NOMO-1 (cell line): ENCODE data around the gene CFAP97.
"Not testable (repeated sequence)": the region's sequence is repeated elsewhere in the genome, so short reads cannot be mapped to it uniquely, and the experiment has no call there.

Experiments
- DNase-seq, 2 experiments: peaks; one replicate each; lab custom pipeline; 2025; ENCODE audit not compliant: unreplicated experiment in 2 of 2; lab: John Stamatoyannopoulos, UW

CFAP97 gene

GRCh38 chr4:185203486-185204237 lies at the start of gene CFAP97:
TSS of gene CFAP97 (minus strand) at chr4:185204000. CDS start at chr4:185191196, 12,804 bp downstream.
- DNase-seq: peak; percentile 77 to 86

DNA sequence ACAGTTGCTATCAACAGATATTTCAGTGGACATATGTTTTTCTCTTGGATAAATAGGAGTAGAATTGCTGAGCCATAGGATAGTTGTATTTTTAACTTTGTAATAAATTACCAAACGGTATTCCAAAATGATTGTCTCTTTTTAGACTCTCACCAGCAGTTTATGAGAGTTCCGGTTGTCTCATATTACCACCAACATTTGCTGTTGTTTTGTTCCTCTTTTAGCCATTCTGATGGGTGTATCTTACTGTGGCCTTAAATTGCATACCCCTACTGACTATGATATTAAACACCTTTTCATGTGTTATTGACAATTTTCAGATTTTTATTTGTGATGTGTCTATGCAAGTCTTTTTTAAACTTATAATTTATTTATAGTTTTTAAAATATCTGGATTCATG lies 45.3 kb upstream of the CFAP97 start:
- DNase-seq: peak in 1 of 2 experiments; percentile 8

DNA sequence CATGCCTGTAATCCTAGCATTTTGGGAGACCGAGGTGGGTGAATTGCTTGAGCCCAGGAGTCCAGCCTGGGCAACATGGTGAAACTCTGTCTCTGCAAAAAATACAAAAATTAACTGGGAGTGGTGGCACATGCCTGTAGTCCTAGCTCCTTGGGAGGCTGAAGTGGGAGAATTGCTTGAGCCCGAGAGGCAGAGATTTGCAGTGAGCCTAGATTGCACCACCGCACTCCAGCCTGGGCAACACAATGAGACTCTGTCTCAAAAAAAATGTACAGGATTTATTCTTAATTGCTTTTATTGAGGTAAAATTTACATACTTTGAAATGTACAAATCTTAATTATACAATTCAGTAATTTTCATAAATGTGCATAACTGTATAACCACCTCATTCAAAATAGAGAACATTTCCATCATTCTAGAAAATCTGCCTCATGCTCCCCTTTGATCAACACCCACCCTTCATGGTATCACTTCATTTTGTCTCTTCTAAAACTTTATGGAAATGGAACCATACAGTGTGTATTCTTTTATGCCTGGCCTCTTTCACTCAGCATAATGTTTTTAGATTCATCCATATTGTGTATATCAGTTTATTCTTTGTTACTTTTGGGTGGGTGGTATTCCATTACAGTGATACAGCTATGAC lies 44.7 kb upstream of the CFAP97 start:
- no peak for DNase-seq

- no peak for DNase-seq
Measured at GRCh38 chr4:185247151-185247550, 43.4 kb upstream of the CFAP97 start.

GRCh38 chr4:185246453-185246852 lies 42.7 kb upstream of the CFAP97 start:
- DNase-seq: no peak

DNA sequence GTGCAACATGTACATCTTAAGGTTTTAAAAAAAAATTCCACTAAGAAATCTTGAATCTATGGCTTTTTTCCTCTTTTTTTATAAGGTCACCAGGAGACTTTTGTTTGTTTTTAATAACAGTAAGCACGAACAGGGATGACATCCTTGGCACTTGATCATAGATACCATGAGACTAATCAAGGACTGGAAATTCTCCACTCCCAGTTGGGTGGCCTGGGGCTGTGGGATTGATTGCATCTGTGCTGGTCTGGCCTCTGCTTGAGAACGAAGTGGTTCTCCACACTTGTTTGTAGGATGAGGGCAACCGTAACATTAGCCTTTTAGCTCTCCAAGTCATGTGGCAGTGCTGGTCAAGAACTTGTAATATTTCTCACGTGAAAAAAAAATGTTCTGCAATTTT lies 41.0 kb upstream of the CFAP97 start:
- no peak for DNase-seq

DNA sequence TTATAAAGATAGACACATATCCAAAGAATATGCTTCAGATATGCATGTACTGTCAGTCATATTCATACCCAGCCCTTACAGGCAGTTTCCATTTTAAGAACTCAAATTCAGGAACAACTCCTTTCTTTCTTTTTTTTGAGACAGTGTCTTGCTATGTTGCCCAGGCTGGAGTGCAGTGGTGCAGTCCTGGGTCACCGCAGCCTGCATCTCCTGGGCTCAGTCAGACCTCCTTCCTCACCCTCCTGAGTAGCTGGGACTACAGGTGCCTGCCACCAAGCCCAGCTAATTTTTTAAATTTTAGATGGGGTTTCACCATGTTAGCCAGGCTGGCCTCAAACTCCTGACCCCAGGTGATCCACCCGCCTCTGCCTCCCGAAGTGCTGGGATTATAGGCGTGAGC lies 40.1 kb upstream of the CFAP97 start:
- no peak for DNase-seq

DNA sequence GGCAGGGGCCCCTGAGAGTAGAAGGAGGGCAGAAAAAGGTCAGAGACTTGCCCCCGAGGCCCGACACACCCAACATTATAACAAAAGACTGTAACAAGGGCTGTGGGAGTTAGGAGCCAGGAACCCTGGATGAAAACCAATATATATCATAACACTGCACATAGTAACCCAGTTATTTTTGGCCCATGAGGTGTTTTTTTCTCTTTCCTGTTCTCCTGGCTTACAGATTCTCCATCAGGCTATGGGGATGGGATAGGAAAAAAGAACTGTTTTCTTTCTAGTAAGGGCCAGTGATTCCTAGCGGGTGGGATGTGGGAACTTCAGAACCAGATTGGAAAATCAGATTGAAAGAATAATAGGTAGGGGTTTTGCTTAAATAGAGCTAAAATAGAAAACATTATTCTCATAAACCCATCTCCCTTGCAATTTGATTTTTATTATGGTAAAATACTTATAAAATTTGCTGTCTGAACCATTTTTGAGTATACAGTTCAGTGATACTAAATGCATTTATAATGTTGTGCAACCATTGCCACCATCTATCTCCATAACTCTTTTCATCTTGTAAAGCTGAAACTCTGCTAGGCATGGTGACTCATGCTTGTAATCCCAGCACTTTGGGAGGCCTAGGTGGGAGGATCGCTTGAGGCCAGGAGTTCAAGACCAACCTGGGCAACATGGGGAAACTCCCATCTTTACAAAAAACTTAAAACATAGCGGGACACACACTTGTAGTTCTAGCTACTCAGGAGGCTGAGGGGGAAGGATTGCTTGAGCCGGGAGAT lies 39.1 kb upstream of the CFAP97 start:
- no peak for DNase-seq

DNA sequence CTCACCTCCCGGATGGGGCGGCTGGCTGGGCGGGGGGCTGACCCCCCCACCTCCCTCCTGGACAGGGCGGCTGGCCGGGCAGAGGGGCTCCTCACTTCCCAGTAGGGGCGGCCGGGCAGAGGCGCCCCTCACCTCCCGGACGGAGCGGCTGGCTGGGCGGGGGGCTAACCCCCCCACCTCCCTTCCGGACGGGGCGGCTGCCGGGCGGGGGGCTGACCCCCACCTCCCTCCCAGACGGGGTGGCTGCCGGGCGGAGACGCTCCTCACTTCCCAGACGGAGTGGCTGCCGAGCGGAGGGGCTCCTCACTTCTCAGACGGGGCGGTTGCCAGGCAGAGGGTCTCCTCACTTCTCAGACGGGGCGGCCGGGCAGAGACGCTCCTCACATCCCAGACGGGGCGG lies 36.7 kb upstream of the CFAP97 start:
- DNase-seq: not testable (repeated sequence)

DNA sequence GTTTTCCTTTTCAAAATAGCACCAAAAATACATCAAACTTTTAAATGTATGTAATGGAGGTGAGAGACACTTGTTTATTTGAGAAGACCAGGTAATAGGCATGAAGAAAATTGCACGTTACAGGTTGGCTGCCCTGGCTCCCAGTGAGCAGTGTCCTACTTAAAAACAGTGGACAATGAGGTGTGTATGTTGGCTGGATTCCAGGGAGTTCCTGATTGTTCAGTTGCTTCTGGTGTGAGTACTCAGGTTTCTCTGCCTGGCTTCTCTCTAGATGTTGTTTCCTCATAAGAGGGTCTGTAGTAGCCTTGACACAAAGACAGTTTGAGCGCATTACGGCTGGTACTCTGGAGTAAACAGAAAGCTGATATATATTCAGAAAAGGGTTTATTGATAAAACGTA lies 35.0 kb upstream of the CFAP97 start:
- DNase-seq: no peak

- no peak for DNase-seq
Measured at GRCh38 chr4:185238215-185238681, 34.4 kb upstream of the CFAP97 start.

DNA sequence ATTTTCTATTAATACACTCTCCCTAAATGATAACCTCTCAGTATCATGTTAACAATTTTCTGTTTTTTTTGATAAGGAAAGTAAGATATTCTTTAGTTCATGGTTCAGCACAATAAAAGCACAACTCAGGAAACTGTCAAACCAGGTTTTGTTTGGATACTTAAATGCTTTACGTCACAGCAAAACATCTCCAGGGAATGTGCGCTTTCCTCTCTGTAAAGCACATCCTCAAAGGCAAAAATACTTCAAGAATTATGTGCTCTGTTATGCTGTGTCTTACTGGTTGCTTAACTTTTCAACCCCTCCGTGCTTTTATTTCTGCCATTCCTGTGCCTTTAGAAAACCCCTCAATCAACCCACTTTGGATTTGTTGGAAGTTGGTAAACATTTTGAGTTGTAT lies 33.4 kb upstream of the CFAP97 start:
- DNase-seq: no peak

DNA sequence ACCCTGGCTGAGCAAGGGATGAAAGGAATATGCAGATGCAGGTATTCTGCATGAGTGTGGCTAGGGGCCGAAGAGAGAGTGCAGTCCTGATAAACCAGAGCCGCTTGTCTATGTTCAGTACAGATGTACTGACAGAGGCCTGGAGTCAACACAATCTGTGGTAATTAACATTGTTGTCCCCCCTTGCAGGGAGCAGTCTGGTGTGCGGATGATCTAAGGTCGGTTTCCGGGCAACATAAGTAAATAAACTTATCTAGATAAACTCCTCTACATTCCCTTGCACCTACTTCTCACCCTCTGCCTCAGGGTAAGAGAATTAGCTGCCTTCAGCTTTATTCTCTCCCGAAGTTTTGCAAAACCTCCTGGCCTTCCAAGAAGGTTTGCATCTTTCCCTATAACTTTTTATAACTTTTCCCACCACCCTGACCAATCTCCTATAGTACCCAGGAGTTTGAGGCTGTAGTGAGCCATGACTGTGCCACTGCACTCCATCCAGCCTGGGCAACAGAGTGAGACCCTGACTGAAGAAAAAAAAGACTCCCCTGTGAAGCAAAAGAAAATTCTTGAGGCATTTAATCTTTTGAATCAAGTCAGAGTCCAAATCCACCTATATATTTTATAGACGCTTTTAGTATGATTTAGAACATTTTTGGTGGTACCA lies 32.2 kb upstream of the CFAP97 start:
- DNase-seq: no peak

- no peak for DNase-seq
Measured at GRCh38 chr4:185235119-185235842, 31.5 kb upstream of the CFAP97 start.

GRCh38 chr4:185232370-185232769 lies 28.6 kb upstream of the CFAP97 start:
- DNase-seq: no peak

DNA sequence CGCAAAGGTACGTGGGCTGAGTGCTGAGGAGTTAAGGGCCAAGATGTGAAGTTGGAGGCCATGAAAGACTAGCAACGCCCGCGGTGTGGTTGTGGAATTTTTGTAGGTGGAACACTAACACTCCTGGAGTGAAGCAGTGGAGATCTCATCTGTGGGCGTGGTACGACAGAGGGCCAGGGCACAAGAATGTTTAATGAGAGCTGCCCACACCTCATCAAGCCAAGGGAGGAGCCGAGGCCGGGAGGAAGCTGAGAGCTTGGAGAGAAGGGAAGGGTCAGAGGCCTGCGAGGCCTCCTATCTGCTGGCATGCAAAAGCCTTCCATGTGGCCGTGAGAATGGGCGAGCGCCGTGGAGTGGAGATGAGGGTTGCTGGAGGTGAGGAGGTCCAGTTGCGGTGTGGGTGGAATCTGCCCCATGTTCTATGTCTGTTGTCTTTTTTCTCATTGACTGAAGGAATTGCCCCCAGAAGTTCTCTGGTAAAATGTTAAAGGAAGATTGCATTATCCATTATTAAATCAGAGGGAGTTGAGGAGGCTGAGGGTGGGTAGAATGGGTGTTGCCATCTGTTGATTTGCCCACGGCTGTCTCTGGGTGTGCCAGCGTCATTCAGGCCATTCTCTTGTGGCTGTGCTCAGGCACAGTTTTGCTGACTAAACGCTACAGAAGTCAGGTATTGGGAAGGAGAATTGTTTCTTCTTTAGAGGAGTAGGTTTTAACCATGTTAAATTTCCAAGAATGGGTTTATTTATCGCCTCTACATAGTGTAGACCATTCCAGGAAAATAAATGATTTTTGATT lies 25.4 kb upstream of the CFAP97 start:
- no peak for DNase-seq

GRCh38 chr4:185227713-185228278 lies 24.0 kb upstream of the CFAP97 start:
- DNase-seq: no peak

DNA sequence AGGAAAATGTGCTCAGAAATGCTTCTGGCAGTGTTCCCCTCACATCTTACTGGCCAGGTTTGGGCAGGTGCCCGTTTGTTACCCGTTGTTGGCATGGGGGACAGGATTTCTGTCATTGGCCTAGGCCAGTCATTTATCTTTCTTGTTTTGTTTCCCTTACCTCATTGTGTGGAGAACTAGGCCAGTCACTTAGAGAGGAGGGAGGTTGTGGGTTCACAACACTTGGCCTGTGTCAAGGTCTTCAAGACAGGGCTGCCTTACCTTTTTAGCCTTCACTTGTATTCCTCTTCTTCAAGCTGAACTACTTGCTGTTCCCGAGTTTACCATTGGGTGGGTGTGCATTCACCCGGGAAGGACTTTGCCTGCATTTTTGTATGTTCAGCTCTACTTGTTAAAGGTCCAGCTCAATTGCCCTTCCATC lies 23.3 kb upstream of the CFAP97 start:
- no peak for DNase-seq

- no peak for DNase-seq
Measured at GRCh38 chr4:185225940-185226339, 22.1 kb upstream of the CFAP97 start.
